GM18873 (cell line): Measurements from ENCODE around the gene ANKRD33.

Experiments
- ATAC-seq: cut with Tn5 transposase; IDR thresholded peaks from one replicate; pipeline ENCODE4 v1.9.1; 2021; ENCODE audit warnings: mild to moderate bottlenecking, moderate library complexity, moderate number of reproducible peaks; ENCODE audit not compliant: unreplicated experiment, low FRiP score

ANKRD33 gene

GRCh38 chr12:51914034-51914923 is 26.4 kb downstream of the ANKRD33 start:
- ATAC-seq, result no peak

GRCh38 chr12:51915003-51915625 is 27.2 kb downstream of the ANKRD33 start:
- no peak for ATAC-seq

GRCh38 chr12:51915951-51916350 is 28.0 kb downstream of the ANKRD33 start:
- ATAC-seq, result no peak

DNA sequence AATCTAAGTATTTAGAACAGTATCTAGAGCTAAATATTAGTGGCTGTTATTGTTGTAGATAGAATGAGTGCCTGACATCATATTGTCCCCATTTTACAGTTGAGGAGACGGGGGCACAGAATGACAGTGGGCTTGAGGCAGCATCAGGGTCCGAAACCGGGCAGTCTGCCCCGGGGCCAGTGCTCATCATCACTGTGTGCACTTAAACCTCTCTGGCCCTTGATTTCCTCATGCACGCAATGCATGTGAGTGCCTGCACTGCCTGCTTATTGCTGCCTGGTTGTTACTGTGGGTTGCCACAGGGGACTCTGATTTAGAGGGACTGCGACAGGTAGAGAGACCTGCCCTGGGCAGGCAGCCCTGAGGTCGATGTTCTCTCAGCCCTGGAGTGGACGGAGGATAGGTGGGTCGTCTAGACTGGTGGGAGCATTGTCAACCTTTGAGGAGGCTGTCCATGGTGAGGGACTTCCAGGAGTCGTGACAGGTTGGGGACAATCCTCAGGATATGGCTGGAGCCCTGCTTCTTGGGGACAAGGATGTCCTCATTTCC is 29.2 kb downstream of the ANKRD33 start:
- no peak for ATAC-seq

DNA sequence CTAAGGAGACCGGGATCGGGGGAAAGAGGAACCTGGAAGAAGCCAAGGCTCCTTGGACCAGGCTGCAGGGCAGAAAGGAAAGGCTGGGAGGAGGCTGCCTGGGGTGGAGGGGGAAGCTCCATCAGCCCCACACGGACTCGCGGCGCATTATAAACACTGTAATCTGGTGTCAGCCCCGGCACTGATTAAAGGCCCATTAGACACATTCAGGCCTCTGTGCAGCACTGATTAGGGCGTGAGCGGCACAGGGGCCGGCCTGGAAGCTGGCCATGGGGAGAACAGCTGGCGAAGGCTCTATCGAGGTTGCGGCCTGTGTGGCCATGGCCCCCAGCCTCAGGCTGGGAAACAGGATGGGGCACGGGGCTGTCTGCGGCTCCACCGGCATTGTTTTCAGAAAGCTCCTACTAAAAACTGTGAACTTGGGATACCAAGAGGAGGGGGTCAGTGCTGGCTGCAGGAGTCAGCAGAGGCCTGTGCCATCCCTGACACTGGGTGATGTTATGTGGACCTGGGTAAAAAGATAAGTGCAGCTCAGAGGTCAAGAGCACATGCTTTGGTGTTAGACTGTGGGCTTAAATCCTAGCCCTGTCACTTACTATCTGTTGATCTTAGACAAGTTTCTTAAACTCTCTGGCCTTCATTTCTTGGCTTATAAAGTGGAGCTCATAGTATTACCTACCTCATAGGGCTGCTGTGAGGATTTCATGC is 30.0 kb downstream of the ANKRD33 start:
- ATAC-seq, result no peak

DNA sequence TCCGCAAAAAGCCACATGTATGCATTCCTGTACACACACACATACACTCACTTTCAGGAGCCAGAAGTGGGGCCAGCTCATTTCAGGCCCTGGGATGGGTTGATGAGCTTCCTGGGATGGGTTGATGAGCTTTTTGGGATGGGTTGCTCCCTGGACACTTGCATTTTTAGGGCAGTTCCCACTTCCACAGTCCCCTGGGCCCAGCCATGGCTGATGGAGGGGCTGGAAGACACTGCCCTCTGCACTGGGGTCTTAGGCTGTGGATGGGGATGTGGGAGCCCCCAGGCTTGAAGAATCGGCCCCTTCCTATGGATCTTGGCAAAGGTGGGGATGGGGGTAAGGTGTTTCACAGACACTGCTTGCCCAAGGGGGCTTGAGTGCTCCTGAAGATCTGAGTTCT is 32.1 kb downstream of the ANKRD33 start:
- no peak for ATAC-seq

DNA sequence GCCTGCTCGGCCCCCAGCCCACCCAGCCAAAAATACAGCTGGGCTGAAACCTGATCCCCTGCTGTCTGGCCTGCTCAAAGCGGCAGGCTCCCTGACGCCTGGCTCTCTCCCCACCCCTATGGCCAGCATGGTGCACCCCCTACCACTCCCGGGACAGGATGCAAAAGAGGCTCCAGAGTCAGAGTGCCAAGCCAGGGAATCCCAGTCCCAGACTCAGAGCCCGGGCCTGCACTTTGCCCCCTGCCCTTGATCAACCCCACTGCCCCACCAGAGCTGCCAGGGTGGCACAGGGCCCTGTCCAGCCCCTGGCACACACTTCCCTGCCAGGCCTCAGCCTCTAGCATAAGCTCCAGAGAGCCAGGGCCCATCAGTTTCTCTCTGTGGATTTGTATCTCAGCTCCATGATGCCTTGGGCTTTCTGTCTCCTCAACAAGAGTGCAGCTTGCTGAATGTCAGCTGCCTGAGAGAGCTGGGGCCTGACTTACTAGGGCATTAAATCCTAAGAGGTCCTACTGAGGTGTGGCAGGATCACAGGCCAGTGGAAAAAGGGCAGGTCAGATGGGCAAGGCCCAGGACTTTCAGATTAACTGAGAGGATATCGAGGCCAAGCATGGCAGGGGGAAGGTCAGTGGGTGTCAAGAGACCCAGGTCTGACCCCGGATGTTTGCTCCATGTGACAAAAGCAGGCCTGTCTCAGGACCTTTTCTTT is 33.3 kb downstream of the ANKRD33 start:
- no peak for ATAC-seq

GRCh38 chr12:51922146-51922545 is 34.2 kb downstream of the ANKRD33 start:
- no peak for ATAC-seq

- ATAC-seq, result no peak
Observed at GRCh38 chr12:51922762-51923505, 35.0 kb downstream of the ANKRD33 start.

GRCh38 chr12:51923506-51924365 is 35.8 kb downstream of the ANKRD33 start:
- no peak for ATAC-seq

- no peak for ATAC-seq
Observed at GRCh38 chr12:51924551-51925319, 36.8 kb downstream of the ANKRD33 start.

- ATAC-seq, result no peak
Observed at GRCh38 chr12:51925346-51926063, 37.6 kb downstream of the ANKRD33 start.

- no peak for ATAC-seq
Observed at GRCh38 chr12:51926064-51926632, 38.2 kb downstream of the ANKRD33 start.

DNA sequence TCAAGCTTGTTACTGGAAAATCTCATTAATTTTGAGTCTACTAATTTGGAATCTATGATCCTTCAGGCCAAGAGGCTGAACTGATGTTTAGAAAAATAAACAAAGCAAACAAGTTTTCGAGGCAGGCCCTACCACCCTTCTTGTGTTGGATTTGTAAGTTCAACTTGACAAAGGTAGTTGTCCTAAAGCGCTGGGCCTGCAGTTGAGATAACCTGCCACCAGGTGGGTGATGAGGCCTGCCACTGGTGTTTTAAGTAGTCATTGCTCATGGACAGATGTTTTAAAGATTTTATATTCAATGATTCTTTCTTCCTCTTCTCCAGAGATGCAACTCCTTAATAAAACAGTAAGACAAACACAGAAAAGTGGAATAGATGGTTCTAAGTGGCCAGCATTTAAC is 38.8 kb downstream of the ANKRD33 start:
- ATAC-seq, result no peak

GRCh38 chr12:51932218-51933076 is 44.5 kb downstream of the ANKRD33 start:
- ATAC-seq, result no peak

DNA sequence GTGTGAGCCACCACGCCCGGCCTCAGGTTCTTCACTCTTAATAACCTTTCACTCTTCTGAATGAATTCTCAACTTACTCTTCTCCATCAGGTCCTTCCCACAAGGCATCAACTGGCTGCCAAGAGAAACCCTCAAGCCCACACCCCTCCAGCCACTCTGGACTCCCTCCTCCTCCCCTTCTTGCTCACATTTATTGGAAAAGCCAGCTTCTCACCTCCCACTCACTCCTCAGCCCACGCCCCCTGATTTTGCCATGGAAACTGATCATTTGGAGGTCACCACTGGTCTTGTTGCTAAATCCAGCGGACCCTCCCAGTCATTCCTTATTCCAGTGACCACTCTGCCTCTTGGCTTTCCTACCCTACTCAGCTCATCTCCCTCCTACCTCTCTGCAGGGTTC is 46.2 kb downstream of the ANKRD33 start:
- no peak for ATAC-seq
